Colonic mucosa (tissue), 4 donors: Measurements from ENCODE around the gene STK24. TPM values are rescaled to one million over a fixed set of nuclear protein-coding genes. Genes with fewer than 3 reads are reported as not detected.

Source experiments
- DNase-seq: peaks from one replicate; pipeline ENCODE4 v3.0.0-alpha.2; 2020
- H3K27ac ChIP-seq: fragments of 200-600 bp; one replicate; pipeline ENCODE4 v1.8.0; 2021
- H3K27me3 ChIP-seq: fragments of 200-600 bp; one replicate; pipeline ENCODE4 v1.8.0; 2021
- H3K36me3 ChIP-seq: fragments of 200-600 bp; one replicate; pipeline ENCODE4 v1.8.0; 2021
- H3K4me1 ChIP-seq: fragments of 200-600 bp; one replicate; pipeline ENCODE4 v1.8.0; 2021; ENCODE audit warnings: mild to moderate bottlenecking
- H3K4me3 ChIP-seq: fragments of 200-600 bp; one replicate; pipeline ENCODE4 v1.8.0; 2021
- H3K9ac ChIP-seq, 2 donors: one replicate each; pipeline ENCODE4 v1.7.0; 2013; ENCODE audit warnings: control low read depth in 2 of 2, low read depth in 2 of 2, low read length in 2 of 2
- H3K9me3 ChIP-seq: fragments of 200-600 bp; one replicate; pipeline ENCODE4 v1.8.0; 2021
- CTCF ChIP-seq: fragments of 200-600 bp; IDR thresholded peaks from one replicate; pipeline ENCODE4 v1.8.0; 2022; ENCODE audit warnings: antibody characterized with exemption, mild to moderate bottlenecking
- intact Hi-C: fragments of 100-400 bp; cut with DNase I; formaldehyde crosslinking; loops from one replicate; pipeline ENCODE4 v1.14.1; 2022
- total RNA-seq, 2 donors: library from RNA; stranded (reverse); fragmentation: NEBNext Ultra II Directional in 1 of 2; extraction: Animal tissue kit (Norgen Biotek cat#: 25700) in 1 of 2; gene quantifications; one replicate each; pipeline ENCODE4 v1.2.1, GENCODE V29; 2021
- donor health status: healthy.
- donor health status: DM: no; HTN: no; CAD: no.
- donor health status: DM: no; HTN: no; CAD: no.

The STK24 gene
- total RNA-seq, 2 donors from 2014 or later, result 160 to 206 TPM

- H3K4me1 ChIP-seq, result no peaks in the 10 kb centered on the region
- intact Hi-C loops, result loop anchor here (5.0 kb wide), 2 partner anchors 204 to 394 kb away; no protein-coding TSS in a partner anchor
- peak; percentile 14 for TF ChIP-seq CTCF
- H3K36me3 ChIP-seq, result peaks cover 8% of the 10 kb centered on the region
- no peak overlapping the region for H3K9ac ChIP-seq
- DNase-seq, result no peak
- no peak overlapping the region for H3K4me3 ChIP-seq
- H3K27me3 ChIP-seq, result no peaks in the 10 kb centered on the region
- no peak overlapping the region for H3K27ac ChIP-seq
- no peaks in the 10 kb centered on the region for H3K9me3 ChIP-seq
Observed at GRCh38 chr13:98447881-98448641, 128.8 kb downstream of the STK24 start.

GRCh38 chr13:98447130-98447529, 129.8 kb downstream of the STK24 start:
- intact Hi-C loops, result loop anchor here (5.0 kb wide), 2 partner anchors 205 to 395 kb away; no protein-coding TSS in a partner anchor
- no peak overlapping the region for H3K9ac ChIP-seq
- TF ChIP-seq CTCF, result no peak
- H3K36me3 ChIP-seq, result peaks cover 8% of the 10 kb centered on the region
- no peaks in the 10 kb centered on the region for H3K27me3 ChIP-seq
- no peaks in the 10 kb centered on the region for H3K4me1 ChIP-seq
- H3K4me3 ChIP-seq, result no peak overlapping the region
- DNase-seq, result no peak
- H3K9me3 ChIP-seq, result no peaks in the 10 kb centered on the region
- H3K27ac ChIP-seq, result no peak overlapping the region

- Histone ChIP-seq H3K9ac (no peak overlapping the region), H3K27me3 (no peaks in the 10 kb centered on the region), H3K27ac (no peak overlapping the region), H3K9me3 (no peaks in the 10 kb centered on the region), H3K36me3 (peaks cover 8% of the 10 kb centered on the region), H3K4me3 (no peak overlapping the region), H3K4me1 (no peaks in the 10 kb centered on the region)
- DNase-seq, result no peak
- TF ChIP-seq CTCF, result no peak
- intact Hi-C loops, result loop anchor here (5.0 kb wide), 2 partner anchors 206 to 396 kb away; no protein-coding TSS in a partner anchor
Observed at GRCh38 chr13:98446234-98446621, 130.7 kb downstream of the STK24 start.

GRCh38 chr13:98445340-98446233, 131.3 kb downstream of the STK24 start:
- intact Hi-C loops, result loop anchor here (5.0 kb wide), 2 partner anchors 207 to 397 kb away; no protein-coding TSS in a partner anchor
- Histone ChIP-seq H3K36me3 (peaks cover 8% of the 10 kb centered on the region), H3K4me1 (no peaks in the 10 kb centered on the region), H3K27ac (no peak overlapping the region), H3K27me3 (no peaks in the 10 kb centered on the region), H3K9ac (no peak overlapping the region), H3K9me3 (no peaks in the 10 kb centered on the region), H3K4me3 (no peak overlapping the region)
- peak; percentile 72 for DNase-seq
- peak; percentile 96 for TF ChIP-seq CTCF

- Histone ChIP-seq H3K36me3 (peaks cover 8% of the 10 kb centered on the region), H3K9me3 (no peaks in the 10 kb centered on the region), H3K4me1 (no peaks in the 10 kb centered on the region), H3K9ac (no peak overlapping the region), H3K27me3 (no peaks in the 10 kb centered on the region), H3K27ac (no peak overlapping the region), H3K4me3 (no peak overlapping the region)
- intact Hi-C loops, result loop anchor here (5.0 kb wide), 1 partner anchor 228 kb away; no protein-coding TSS in a partner anchor
- TF ChIP-seq CTCF, result no peak
- no peak for DNase-seq
Observed at GRCh38 chr13:98444381-98444780, 132.5 kb downstream of the STK24 start.
